ENCODE results near the gene RICTOR.

GRCh38 chr5:38940230-38940858, 133.9 kb downstream of the RICTOR start:
- TF ChIP-seq POLR2A (IDR thresholded peaks at IDR 0.05) (no peak), CTCF (IDR thresholded peaks at IDR 0.05 in 8 of 11, conservative IDR thresholded peaks at IDR 0.05 in 3 of 11) (no peak), POLR2AphosphoS5 (IDR thresholded peaks at IDR 0.05) (no peak)

Measured in spleen (tissue), 7 donors.